HG02610 (cell line): ENCODE results near the gene DRICH1.
"Not testable (repeated sequence)": the region's sequence is repeated elsewhere in the genome, so short reads cannot be mapped to it uniquely, and the experiment has no call there.

Experiments
- ATAC-seq: cut with Tn5 transposase; IDR thresholded peaks from one replicate; pipeline ENCODE4 v1.9.1; 2021; ENCODE audit warnings: mild to moderate bottlenecking, moderate library complexity; ENCODE audit not compliant: unreplicated experiment

Gene DRICH1

DNA sequence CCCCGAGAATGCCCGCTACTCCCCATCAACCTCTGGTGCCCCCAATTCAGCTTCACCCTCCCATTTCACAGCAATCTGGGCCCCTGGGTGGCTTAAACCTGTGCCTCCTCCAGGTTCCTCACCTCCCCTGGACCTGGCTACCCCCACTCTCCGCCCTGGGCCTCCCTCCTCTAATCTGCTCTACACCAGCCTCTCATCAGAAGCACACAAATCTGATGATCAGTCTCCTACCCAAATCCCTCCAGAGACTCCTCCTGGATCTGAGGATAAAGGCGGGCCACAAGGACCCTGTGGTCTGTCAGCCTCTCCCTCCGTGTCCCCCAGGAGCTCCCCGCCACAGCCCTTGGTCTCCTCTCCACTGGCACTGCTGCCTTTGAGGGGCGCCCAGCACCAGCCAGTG, 28.9 kb downstream of the DRICH1 start:
- no peak for ATAC-seq

- no peak for ATAC-seq
These were observed 33.2 kb downstream of the DRICH1 start for GRCh38 chr22:23598805-23599518.

DNA sequence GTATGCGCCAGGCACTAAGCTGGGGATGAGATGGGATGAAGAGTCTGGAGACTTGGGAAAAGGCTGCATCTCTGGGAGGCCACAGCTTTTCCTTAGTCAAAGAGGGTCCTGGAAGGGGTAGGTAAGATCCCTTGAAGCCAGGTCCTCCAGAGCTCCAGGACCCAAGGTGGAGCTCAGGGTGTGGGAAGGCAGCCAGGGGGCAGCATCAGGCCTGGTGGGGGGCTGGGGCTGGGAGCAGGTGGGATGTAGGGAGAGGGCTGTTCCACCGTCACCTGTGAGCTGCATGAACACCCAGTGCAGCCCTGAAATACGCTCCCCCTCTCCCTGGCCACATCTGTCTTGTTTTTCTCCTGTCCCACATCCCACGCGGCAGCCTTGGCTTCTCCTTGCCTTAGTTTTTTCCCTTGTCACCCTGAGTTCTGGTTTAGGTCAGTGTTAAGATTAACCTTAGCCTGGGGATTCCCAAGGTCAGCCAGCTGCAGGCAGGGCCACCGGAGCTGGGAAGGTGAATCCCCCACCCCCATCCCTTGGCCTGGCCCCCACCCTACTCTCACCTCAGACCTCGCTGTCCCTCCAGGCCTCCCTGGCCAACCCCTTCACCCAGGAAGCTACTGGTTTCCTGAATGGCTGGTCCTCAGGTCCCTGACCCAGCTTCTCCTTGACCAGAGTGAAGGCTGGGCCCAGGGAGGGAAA, 34.4 kb downstream of the DRICH1 start:
- not testable (repeated sequence) for ATAC-seq

DNA sequence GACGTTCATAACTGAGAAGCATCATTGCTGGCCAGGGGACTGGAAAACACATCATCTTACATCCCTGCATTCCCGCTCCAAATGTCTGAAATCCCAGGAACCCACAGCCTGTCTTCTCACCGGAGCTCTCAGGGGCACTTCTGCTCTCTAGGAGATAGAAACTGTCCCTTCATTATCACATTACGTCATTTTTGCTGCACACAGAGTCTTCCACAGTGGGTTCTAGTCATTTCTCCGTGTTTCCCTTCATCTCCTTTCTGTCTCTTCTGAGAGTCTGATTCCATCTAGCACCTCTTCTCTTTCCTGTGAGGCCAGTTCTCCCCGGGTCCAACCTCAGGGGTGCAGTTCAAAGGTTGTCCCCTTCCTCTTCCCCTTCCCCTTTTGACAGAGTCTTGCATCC, 36.2 kb downstream of the DRICH1 start:
- ATAC-seq, result not testable (repeated sequence)

- ATAC-seq, result no peak
These were observed 40.3 kb downstream of the DRICH1 start for GRCh38 chr22:23591846-23592245.

DNA sequence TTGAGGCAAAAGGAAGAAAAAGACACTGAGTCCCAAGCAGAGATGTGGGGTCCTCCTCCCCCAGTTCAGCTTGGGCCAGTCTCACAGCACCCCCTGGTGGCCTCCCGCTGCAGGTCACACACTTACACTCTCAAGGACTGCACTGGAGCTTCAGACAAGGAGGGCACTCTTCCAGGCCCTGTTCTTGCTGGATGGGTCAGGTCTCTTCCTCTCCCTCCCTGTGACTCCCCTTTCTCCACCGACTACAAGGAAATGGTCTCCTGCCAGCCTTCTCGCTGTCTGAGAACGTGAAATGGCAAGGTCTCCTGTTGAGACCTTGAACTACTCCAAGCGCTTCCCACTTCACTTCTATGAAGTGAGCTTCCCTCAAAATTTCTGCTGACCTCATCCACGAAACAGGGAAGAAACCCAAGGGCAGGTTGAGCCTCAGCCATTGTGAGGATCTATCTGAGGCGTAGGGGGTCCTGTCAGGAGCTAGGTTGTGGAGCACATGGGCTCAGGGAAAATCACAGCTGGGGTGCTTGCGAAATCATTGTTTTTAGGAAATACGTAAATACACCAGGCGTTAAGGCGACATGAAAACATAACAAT, 40.8 kb downstream of the DRICH1 start:
- ATAC-seq, result no peak

DNA sequence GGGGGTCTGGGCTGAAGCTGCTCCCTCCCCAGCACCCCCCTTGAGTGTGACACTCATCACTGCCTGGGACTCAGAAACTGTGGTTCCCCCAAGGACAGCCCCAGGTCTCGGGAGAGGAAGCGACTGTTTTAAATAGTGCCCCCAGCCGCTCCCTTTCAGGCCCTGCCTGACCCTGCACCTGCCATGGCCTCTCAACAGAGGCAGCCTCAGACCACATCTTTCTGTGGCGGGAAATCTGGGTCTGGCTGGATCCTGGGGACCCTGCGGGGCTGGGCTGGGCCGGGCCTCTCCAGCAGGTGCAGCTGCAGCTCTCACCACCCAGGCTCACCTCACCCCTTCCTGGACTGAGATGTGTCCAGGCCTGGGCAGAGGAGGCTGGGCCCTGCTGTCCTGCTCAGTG, 48.3 kb downstream of the DRICH1 start:
- no peak for ATAC-seq

DNA sequence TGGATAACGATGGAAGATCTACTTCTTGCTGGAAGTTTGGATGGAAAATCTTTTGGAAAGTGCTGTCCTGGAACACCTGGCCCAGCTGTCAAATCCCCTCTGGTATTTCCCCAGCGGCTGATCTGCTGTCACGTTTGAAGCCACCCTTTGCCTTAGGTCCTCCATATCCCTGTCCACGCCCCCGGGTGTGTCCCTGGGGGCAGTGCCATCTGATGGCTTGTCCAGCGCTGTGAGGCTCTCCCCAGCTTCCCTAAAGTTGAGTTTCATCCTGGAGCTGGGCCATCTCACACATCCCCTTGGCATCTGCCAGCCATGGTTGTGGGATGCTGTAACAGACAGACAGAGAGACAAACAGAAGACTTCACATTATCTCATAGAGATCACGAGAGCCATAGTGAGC, 49.0 kb downstream of the DRICH1 start:
- no peak for ATAC-seq

DNA sequence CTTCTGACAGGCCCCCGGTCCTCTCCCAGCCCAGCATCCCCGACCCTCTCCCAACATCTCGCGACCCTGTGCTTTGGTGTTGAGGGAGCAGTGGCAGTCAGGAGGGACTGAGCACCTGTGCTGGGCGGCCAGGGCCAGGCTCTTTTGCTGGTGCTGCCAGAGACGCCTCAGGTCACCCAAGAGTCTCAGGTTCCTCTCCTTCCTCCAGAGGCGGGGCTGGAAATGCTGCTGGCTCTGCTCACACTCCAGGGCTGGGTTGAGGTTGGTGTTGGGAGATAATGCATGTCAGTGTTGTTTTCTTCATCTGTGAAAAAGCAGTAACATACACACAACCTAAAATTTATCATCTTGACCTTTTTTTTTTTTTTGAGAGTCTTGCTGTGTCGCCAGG, 50.9 kb downstream of the DRICH1 start:
- ATAC-seq, result no peak

DNA sequence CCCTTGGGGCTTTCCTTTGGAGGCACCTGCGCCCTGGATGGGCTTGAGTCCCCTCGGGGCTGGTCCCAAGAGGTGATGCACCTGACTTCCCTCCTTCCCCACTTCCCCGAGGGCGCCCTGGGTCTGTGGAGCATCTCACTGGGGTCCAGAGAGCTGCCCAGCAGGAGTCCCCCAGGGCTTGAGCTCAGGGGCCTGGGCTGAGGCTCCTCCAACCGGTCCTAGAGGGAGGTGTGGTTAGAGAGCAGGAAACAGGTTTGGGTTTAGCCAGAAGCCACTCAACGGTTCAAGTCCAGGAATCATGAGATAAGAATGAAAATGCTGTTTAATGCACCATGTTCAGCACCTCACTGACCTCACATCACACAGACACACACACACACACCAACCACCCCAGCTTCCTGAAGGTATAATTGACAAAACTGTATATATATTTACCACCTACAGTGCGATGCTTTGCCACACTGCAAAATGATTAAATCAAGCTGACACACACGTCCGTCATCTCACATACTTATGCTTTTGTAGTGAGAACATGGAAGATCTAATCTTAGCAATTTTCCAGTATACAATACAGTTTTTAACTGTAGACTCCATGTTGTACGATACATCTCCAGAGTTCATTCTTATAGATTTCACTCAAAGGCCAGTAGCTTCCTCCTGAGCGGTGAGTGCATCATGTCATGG, 51.4 kb downstream of the DRICH1 start:
- ATAC-seq, result no peak

DNA sequence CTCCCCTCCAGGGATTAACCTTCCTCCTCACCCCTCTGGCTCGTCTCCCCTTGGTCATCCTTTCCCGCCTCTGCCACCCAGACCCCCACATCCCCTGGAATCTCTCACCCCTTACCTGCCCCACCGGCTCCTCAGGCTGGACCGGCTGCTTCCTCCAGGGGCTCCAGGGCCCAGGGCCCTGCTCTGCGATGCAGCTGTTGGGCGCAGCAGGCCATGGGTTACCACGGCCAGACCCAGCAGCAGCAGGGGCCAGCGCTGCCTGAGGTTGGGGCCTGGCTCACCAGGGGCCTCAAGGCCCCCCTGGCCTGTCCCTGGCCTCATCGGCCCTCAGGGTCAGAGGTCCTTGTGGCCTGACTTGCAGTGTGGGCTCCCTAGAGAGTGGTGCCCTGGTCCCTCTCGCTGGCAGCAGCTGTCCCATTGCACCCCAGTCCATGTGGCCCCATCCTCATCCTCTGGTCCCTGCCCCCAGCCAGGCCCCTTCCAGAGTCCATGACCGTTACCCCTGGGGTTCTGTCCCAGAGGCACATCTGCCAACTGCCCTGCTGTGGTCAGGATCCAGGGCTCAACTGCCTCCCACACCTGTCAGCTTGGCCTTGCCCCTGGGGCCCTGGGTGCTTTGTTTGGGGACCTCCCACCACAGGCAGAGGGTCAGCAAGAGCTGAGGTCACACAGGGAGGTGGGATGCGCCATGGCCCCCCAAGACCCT, 52.1 kb downstream of the DRICH1 start, which contains the start of gene IGLL1:
IGLL1 (minus strand) TSS at position 421 of the 706 bp plus-strand sequence; CDS start at position 321, 100 bp downstream.
- no peak for ATAC-seq

DNA sequence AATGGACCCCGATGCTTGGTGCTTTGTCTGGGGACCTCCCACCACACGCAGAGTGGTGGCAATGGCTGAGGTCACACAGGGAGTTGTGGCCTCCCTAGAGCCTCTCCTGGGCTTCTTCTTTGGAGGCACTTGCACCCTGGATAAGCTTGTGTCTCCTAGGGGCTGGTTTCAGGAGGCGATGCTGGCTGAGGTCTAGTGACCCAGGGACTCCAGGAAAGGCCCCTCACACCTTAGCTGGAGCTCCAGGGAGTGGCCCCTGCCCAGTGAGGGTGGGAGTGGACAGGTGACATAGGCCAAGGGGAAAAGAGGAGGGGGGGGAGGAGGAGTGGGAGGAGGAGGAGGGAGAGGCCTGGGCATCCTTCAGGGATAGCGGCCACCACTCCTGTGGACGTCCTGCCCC, 52.8 kb downstream of the DRICH1 start:
- ATAC-seq, result no peak

DNA sequence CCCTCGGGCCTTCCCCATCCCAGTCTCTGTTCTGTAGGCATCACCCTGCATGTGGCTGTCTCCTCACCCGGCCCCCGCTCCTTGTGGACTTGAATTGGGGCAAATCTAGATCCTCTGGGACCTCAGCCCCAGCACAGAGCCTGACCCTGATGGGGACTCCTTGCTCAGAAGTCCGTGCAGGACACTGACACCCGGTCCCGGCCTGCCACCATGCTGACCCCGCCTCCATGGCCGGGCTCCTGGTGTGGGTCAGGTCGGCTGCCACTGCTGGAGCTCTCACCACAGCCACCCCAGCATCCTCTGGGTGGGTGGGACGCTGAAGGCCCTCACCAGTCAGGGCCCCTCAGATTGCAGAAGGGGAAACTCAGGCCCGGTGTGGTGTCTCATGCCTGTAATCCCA, 53.8 kb downstream of the DRICH1 start:
- ATAC-seq, result no peak

GRCh38 chr22:23576681-23577080, 55.4 kb downstream of the DRICH1 start:
- no peak for ATAC-seq

GRCh38 chr22:23575601-23576000, 56.5 kb downstream of the DRICH1 start:
- ATAC-seq, result no peak

GRCh38 chr22:23574877-23575276, 57.2 kb downstream of the DRICH1 start:
- no peak for ATAC-seq

DNA sequence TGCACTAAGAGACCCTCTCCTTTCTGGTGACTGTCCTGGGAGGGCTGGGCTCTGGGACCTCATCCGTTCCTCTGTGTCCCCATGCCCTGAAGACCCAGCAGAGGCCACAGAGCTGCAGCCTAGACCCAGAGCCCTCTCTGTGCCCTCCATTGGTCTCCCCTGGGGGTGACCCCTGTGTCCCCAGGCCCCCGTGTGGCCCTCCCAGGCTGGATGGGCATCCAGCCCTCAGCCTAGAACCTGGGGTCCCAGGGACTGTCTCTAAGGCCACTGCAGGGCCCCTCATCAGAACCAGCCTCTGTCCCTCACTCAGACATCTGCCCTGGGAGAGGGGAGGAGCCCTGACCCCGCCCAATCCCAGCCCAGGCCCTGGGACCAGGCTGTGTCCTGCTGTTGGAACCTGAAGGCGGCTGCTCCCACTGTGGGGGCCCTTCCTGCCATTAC, 57.7 kb downstream of the DRICH1 start:
- no peak for ATAC-seq

DNA sequence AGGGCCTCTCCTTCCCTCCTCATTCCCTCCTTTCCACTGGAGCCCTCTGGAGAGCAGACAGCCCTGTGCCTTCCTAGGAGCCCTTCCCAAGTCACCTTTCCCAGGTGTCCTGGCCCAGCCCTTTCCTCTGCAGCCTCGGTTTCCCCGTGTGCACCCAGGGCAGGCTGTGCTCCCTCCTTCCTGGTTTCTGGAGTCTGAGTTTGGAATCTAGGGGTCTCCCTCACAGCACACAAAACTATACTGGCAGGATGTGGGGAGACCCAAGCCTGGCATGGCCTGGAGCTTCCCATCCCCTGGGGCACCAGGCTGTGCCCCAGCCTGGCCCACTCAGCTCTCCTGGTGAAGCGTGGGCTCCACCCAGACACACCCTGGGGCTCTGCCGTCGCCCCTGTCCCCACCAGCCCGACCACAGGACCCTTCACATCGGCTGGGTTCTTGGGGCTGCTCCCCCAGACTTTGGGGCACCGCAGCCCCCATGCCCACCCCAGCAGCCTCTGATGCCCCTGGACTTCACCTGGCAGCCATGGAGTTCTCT, 58.4 kb downstream of the DRICH1 start:
- ATAC-seq, result not testable (repeated sequence)

DNA sequence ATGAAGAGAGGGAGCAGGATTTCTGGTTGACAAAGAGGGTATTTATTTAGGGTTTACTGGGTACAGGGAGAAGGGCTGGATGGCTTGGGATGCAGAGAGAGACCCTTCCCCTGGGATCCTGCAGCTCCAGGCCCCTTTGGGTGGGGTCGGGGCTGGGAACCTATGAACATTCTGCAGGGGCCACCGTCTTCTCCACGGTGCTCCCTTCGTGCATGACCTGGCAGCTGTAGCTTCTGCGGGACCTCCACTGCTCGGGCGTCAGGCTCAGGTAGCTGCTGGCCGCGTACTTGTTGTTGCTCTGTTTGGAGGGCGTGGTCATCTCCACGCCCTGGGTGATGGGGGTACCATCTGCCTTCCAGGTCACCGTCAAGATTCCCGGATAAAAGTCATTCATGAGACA, 59.0 kb downstream of the DRICH1 start:
- not testable (repeated sequence) for ATAC-seq

DNA sequence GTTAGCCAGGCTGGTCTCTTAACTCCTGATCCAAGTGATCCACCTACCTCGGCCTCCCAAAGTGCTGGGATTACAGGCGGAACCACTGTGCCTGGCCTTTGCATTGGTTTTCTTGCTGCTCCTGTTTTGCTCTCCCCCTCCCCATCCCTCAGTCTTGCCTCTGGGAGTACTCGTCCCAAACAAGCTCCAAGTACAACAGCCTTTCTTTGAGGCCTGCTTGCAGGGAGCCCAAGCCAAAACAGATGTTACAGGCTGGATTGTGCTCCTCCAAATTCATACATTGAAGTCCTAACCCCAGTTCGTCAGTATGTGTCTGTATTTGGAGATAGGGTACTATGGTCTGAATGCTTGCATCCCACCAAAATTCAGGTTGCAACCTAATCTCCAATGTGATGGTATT, 60.6 kb downstream of the DRICH1 start:
- ATAC-seq, result no peak

- no peak for ATAC-seq
These were observed 61.4 kb downstream of the DRICH1 start for GRCh38 chr22:23570681-23571080.
